Eye (tissue), 1 donor: ENCODE results near the gene PRR5.

Experiments
- DNase-seq: peaks from one replicate; pipeline ENCODE4 v3.0.0-alpha.2; 2015

The PRR5 gene

GRCh38 chr22:44719586-44720368, 17.8 kb downstream of the PRR5 start:
- DNase-seq: peak; percentile 52

GRCh38 chr22:44721213-44721612, 19.2 kb downstream of the PRR5 start:
- DNase-seq: no peak

GRCh38 chr22:44722611-44723010, 20.6 kb downstream of the PRR5 start:
- DNase-seq: no peak

GRCh38 chr22:44723801-44724200, 21.8 kb downstream of the PRR5 start:
- no peak for DNase-seq

- no peak for DNase-seq
Measured at GRCh38 chr22:44724416-44724815, 22.4 kb downstream of the PRR5 start.

- no peak for DNase-seq
Measured at GRCh38 chr22:44724859-44725258, 22.9 kb downstream of the PRR5 start.

GRCh38 chr22:44726439-44726838, 24.4 kb downstream of the PRR5 start:
- no peak for DNase-seq

GRCh38 chr22:44727148-44727547, 25.1 kb downstream of the PRR5 start:
- DNase-seq: no peak

- no peak for DNase-seq
Measured at GRCh38 chr22:44727709-44728108, 25.7 kb downstream of the PRR5 start.

GRCh38 chr22:44728761-44729324, 26.8 kb downstream of the PRR5 start:
- DNase-seq: no peak

GRCh38 chr22:44729391-44730021, 27.5 kb downstream of the PRR5 start:
- peak; percentile 65 for DNase-seq

GRCh38 chr22:44730022-44730393, 28.0 kb downstream of the PRR5 start:
- DNase-seq: no peak

- DNase-seq: no peak
Measured at GRCh38 chr22:44730490-44731356, 28.7 kb downstream of the PRR5 start.

GRCh38 chr22:44731357-44731970, 29.5 kb downstream of the PRR5 start:
- DNase-seq: no peak

- DNase-seq: no peak
Measured at GRCh38 chr22:44732017-44732561, 30.1 kb downstream of the PRR5 start.

- DNase-seq: no peak
Measured at GRCh38 chr22:44732661-44733060, 30.7 kb downstream of the PRR5 start.

GRCh38 chr22:44733426-44734106, 31.6 kb downstream of the PRR5 start:
- no peak for DNase-seq

- DNase-seq: no peak
Measured at GRCh38 chr22:44734278-44734677, 32.3 kb downstream of the PRR5 start.

GRCh38 chr22:44734801-44735517, 33.0 kb downstream of the PRR5 start:
- DNase-seq: no peak

GRCh38 chr22:44735518-44736428, 33.8 kb downstream of the PRR5 start:
- peak; percentile 88 for DNase-seq
